Hematopoietic multipotent progenitor cell (in vitro differentiated cells): ENCODE data around the gene KRTAP24-1. TPM values are rescaled to one million over a fixed set of nuclear protein-coding genes. Genes with fewer than 3 reads are reported as not detected.

ENCODE experiments used
- DNase-seq, 3 donors: peaks; one replicate each; pipeline ENCODE4 v3.0.0-alpha.2; 2011 to 2015; ENCODE audit warnings: low read depth in 2 of 3, low spot score in 2 of 3
- total RNA-seq: library from RNA; depleted of rRNA; stranded (reverse); fragments of >200 nt; gene quantifications from one replicate; pipeline ENCODE4 v1.2.3, GENCODE V29; 2012

KRTAP24-1 gene
- total RNA-seq, 1 donor = not detected

DNA sequence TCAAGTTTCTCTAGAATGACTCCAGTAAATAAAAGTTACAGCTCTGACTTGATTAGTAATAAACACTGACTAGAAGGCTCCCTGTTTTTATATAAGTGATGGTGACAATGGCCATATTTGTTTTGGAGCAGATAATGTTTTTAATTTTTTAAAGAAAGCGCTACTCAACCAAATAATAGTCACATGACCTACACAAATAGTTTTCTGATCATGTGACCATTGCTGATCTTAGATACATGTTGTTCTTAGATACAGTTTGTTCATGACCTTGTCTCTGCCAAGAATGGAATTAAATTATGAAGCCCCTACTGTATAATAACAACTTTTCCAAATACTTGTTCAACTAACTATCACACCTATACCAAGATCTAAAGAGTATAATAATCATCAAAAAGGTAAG is 44.6 kb downstream of the KRTAP24-1 start:
- DNase-seq = no peak

DNA sequence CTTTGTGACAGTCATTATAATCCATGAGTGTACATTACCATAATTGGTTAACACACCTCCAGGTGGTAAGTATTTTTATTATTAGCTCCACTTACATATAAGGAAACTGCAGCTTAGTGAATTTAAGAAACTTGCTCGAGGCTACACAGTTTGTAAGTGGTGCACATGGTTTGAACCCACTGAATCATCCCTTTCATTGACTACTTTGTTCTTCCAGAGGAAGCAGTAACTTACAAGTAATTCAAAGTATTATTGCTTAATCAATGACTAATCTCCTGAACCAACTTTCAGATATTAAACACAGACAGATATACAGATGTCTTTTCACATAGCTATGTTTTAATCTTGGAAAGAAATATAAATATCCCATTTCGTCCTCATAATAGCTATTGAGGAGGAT is 48.1 kb downstream of the KRTAP24-1 start:
- no peak for DNase-seq

DNA sequence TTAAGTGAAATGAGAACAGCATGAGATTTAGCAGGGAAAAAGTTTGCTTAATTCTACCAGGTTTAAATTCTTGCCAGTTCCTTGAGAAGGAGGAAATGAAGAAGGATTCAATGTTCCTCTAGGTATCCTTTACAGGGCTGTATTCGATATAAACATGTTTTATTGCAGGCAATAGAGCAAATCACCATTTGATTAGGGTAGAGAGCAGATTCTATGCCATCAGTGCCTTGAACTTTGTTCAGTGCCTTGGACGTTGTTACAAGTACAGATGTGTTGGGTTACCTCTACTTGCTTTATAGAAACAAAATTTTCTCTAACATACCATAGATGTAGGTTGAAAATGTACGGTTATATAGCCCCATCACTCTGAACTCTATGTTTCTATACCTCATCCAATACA is 48.7 kb downstream of the KRTAP24-1 start:
- DNase-seq = no peak

DNA sequence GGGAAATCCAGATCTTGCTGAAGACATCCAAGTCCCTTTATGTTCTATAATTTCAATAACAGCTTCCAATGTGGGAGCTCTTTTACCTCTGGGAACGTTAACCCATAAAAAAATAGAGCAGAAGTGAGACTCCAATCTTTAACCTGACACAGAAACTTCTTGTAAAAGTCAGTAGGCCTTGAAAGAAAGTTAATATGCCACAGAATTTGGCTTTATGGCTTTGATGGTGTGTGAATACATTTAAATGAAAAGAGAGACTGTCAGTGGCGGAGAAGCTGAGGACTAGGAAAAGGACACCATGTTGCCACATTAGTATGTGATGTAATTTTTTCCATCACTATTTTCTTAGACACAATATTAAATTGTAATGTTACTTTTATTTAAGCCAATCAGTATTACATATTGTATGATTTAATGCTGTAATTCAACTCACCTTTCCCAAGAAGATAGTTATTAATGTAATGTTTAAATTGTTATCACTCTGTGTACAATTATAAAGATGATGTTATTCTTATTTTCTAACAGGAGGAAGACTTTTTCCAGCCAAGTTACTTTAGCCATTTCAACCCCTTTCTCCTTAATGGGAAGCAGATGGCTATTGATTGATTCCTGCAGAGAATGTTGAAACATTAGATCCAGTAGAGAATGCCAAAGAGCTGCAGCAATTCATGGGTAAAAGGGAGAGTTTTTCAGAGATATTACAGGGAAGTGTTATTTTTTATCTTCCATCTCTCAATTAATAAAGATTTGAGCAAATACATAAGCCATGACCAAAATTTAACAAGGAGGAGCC is 49.3 kb downstream of the KRTAP24-1 start:
- no peak for DNase-seq

DNA sequence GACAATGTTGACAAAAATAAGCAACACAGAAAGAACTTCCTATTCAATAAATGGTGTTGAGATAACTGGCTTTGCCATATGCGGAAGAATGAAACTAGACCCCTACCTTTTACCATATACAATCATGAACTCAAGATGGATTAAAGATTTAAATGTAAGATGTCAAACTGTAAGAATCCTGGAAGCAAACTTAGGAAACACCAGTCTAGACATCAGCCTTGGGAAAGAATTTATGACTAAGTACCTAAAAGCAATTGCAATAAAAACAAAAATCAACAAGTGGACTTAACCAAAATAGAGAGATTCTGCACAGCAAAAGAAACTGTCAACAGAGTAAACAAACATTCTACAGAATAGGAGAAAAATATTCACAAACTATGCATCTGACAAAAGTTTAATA is 50.7 kb downstream of the KRTAP24-1 start:
- DNase-seq = no peak

Other genes starting within 250 kb of the KRTAP24-1 start
- gene CLDN17, start 116.1 kb downstream of the KRTAP24-1 start, total RNA-seq = not detected
- gene CLDN8, start 66.9 kb downstream of the KRTAP24-1 start, total RNA-seq = not detected
- not detected for gene KRTAP25-1, start 6.6 kb upstream of the KRTAP24-1 start, total RNA-seq
- gene KRTAP26-1, start 37.4 kb upstream of the KRTAP24-1 start, total RNA-seq = not detected
- gene KRTAP27-1, start 54.7 kb upstream of the KRTAP24-1 start, total RNA-seq = not detected
- gene KRTAP23-1, start 65.7 kb upstream of the KRTAP24-1 start, total RNA-seq = not detected
- not detected for gene KRTAP13-2, start 89.3 kb upstream of the KRTAP24-1 start, total RNA-seq
- 0.27 TPM for gene KRTAP13-1, start 113.1 kb upstream of the KRTAP24-1 start, total RNA-seq
- gene KRTAP13-3, start 143.0 kb upstream of the KRTAP24-1 start, total RNA-seq = not detected
- not detected for gene KRTAP13-4, start 147.3 kb upstream of the KRTAP24-1 start, total RNA-seq
- gene KRTAP15-1, start 157.3 kb upstream of the KRTAP24-1 start, total RNA-seq = not detected
- not detected for gene KRTAP19-1, start 197.4 kb upstream of the KRTAP24-1 start, total RNA-seq
- gene KRTAP19-2, start 204.5 kb upstream of the KRTAP24-1 start, total RNA-seq = not detected
- not detected for gene KRTAP19-3, start 209.1 kb upstream of the KRTAP24-1 start, total RNA-seq
- gene KRTAP19-4, start 214.2 kb upstream of the KRTAP24-1 start, total RNA-seq = not detected
- gene KRTAP19-5, start 219.2 kb upstream of the KRTAP24-1 start, total RNA-seq = not detected